SU-DHL-6 (cell line): ENCODE measurements around the gene RFK.

Experiments used
- H2AFZ ChIP-seq: fragments of 200-600 bp; sonication (generic); 2 replicates; pipeline ENCODE4 v1.6.1; 2014; ENCODE audit warnings: low read depth, mild to moderate bottlenecking, moderate library complexity, mixed read lengths, antibody characterized with exemption, low read length; ENCODE audit not compliant: severe bottlenecking
- H3F3A ChIP-seq: fragments of 200-600 bp; shearing (Covaris generic); 2 replicates; pipeline ENCODE4 v1.6.0; 2016; ENCODE audit warnings: antibody characterized with exemption, mild to moderate bottlenecking; ENCODE audit not compliant: insufficient read depth
- H3K27ac ChIP-seq: fragments of 200-600 bp; sonication (generic); 2 replicates; pipeline ENCODE4 v1.5.1; 2016; ENCODE audit warnings: low read depth, mild to moderate bottlenecking, low read length, moderate library complexity, mixed read lengths
- H3K27me3 ChIP-seq: fragments of 200-600 bp; sonication (generic), shearing (Covaris generic); 2 replicates; pipeline ENCODE4 v1.6.0; 2014; ENCODE audit warnings: mild to moderate bottlenecking, low read length
- H3K36me3 ChIP-seq: fragments of 200-600 bp; sonication (generic); 2 replicates; pipeline ENCODE4 v1.6.1; 2014; ENCODE audit warnings: mild to moderate bottlenecking, low read length, mixed read lengths
- H3K4me2 ChIP-seq: fragments of 300-600, 200-600 bp; shearing (Covaris generic), sonication (generic); 2 replicates; pipeline ENCODE4 v1.6.0; 2014; ENCODE audit warnings: low read length, low read depth, mild to moderate bottlenecking; ENCODE audit not compliant: poor library complexity, severe bottlenecking
- H3K4me3 ChIP-seq: fragments of 200-600 bp; sonication (generic); 2 replicates; pipeline ENCODE4 v1.5.1; 2014; ENCODE audit warnings: antibody characterized with exemption, low read length, mild to moderate bottlenecking, mixed read lengths; ENCODE audit not compliant: insufficient read depth, poor library complexity, severe bottlenecking
- H3K79me2 ChIP-seq: fragments of 200-600 bp; sonication (generic); 2 replicates; pipeline ENCODE4 v1.6.1; 2014; ENCODE audit warnings: mild to moderate bottlenecking, low read length, moderate library complexity; ENCODE audit not compliant: insufficient read depth
- H3K9ac ChIP-seq: fragments of 200-600 bp; sonication (generic); 2 replicates; pipeline ENCODE4 v1.7.0; 2014; ENCODE audit warnings: mild to moderate bottlenecking, low read length
- H3K9me2 ChIP-seq: fragments of 200-600 bp; sonication (generic); replicated peaks from 2 replicates; pipeline ENCODE4 v1.6.1; 2014; ENCODE audit warnings: low read length; ENCODE audit not compliant: insufficient read depth
- H3K9me3 ChIP-seq: fragments of 200-600 bp; sonication (generic); 2 replicates; pipeline ENCODE4 v1.6.1; 2014; ENCODE audit warnings: low read length, mixed read lengths; ENCODE audit not compliant: insufficient read depth
- H4K20me1 ChIP-seq: fragments of 200-600 bp; sonication (generic); 2 replicates; pipeline ENCODE4 v1.6.1; 2014; ENCODE audit warnings: low read depth, mild to moderate bottlenecking, antibody characterized with exemption, low read length, moderate library complexity, mixed read lengths
- EZH2phosphoT487 ChIP-seq: fragments of 200-600 bp; sonication (generic), shearing (Covaris generic); conservative IDR thresholded peaks from 2 replicates; pipeline ENCODE4 v1.6.1; 2018; ENCODE audit warnings: mild to moderate bottlenecking, antibody characterized with exemption, low read length, moderate library complexity, mixed read lengths
- TF ChIP-seq, protein P1 (sequence below): fragments of 200-600 bp; sonication (generic); IDR thresholded peaks from one replicate; pipeline ENCODE4 v1.5.1; 2017; ENCODE audit warnings: antibody characterized with exemption, mild to moderate bottlenecking, low read length, moderate library complexity; ENCODE audit not compliant: insufficient read depth, poor library complexity, severe bottlenecking

RFK gene

DNA sequence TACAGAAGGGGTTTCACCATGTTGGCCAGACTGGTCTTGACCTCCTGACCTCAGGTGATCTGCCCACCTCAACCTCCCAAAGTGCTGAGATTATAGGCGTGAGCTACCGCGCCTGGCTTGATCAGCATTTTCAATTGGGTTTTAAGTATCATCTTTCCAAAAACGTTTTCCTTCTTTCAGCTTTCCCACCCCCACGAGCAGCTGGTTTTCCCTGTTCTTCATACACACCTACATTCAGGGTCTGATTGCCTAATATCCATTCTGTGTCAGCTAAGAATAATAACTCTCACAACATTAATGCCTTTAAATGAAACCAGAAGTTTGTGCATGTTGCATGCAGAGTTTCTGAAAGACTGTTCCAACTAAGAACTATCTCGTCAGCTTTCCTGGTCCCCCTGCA lies 38.3 kb downstream of the RFK start:
- no peak overlapping the region for H3K9ac ChIP-seq
- H4K20me1 ChIP-seq, result no peaks in the 10 kb centered on the region
- no peak overlapping the region for H3K4me3 ChIP-seq
- H3K79me2 ChIP-seq, result no peaks in the 10 kb centered on the region
- H3K27me3 ChIP-seq, result peaks cover 3% of the 10 kb centered on the region; the same call in 1 of the 2 replicates
- TF ChIP-seq, protein P1, sequence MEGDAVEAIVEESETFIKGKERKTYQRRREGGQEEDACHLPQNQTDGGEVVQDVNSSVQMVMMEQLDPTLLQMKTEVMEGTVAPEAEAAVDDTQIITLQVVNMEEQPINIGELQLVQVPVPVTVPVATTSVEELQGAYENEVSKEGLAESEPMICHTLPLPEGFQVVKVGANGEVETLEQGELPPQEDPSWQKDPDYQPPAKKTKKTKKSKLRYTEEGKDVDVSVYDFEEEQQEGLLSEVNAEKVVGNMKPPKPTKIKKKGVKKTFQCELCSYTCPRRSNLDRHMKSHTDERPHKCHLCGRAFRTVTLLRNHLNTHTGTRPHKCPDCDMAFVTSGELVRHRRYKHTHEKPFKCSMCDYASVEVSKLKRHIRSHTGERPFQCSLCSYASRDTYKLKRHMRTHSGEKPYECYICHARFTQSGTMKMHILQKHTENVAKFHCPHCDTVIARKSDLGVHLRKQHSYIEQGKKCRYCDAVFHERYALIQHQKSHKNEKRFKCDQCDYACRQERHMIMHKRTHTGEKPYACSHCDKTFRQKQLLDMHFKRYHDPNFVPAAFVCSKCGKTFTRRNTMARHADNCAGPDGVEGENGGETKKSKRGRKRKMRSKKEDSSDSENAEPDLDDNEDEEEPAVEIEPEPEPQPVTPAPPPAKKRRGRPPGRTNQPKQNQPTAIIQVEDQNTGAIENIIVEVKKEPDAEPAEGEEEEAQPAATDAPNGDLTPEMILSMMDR, result no peak
- no peak for TF ChIP-seq EZH2phosphoT487
- no peaks in the 10 kb centered on the region for H3K9me3 ChIP-seq
- H3K4me2 ChIP-seq, result no peak overlapping the region
- no peaks in the 10 kb centered on the region for H3F3A ChIP-seq
- no peaks in the 10 kb centered on the region for H3K36me3 ChIP-seq
- H3K9me2 ChIP-seq, result no peaks in the 10 kb centered on the region
- no peak overlapping the region for H2AFZ ChIP-seq
- H3K27ac ChIP-seq, result no peak overlapping the region

GRCh38 chr9:76354221-76354620 lies 40.0 kb downstream of the RFK start:
- TF ChIP-seq EZH2phosphoT487, result no peak
- TF ChIP-seq, protein P1, result no peak
- Histone ChIP-seq H3K4me3 (no peak overlapping the region), H3K9me2 (no peaks in the 10 kb centered on the region), H3K4me2 (no peak overlapping the region), H3K9ac (no peak overlapping the region), H3K36me3 (no peaks in the 10 kb centered on the region), H2AFZ (no peak overlapping the region), H3K27ac (no peak overlapping the region), H3F3A (no peaks in the 10 kb centered on the region), H4K20me1 (no peaks in the 10 kb centered on the region), H3K27me3 (no peaks in the 10 kb centered on the region), H3K79me2 (no peaks in the 10 kb centered on the region), H3K9me3 (no peaks in the 10 kb centered on the region)

DNA sequence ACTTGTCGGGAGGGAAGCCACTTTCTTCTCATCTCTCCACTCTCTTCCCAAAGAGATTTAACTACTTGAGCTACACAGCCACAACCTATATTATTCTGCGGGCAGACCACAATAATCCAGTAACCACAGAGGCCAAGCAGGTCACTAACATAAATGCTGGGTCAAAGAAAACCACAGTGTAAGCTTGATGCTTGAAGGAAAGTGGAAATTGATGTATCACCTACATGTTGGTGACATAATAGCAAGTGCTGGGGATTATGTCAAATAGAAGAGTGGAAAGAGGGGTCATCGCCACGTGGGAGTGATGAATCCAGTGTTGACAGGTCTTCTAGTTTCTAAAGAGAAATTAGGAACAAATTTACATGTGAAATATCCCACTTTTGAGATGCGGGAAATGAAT lies 40.9 kb downstream of the RFK start:
- no peak overlapping the region for H3K9ac ChIP-seq
- no peaks in the 10 kb centered on the region for H3K27me3 ChIP-seq
- no peaks in the 10 kb centered on the region for H3K9me3 ChIP-seq
- H3K4me3 ChIP-seq, result no peak overlapping the region
- no peaks in the 10 kb centered on the region for H3K36me3 ChIP-seq
- H3K79me2 ChIP-seq, result no peaks in the 10 kb centered on the region
- no peaks in the 10 kb centered on the region for H3K9me2 ChIP-seq
- no peaks in the 10 kb centered on the region for H3F3A ChIP-seq
- no peak overlapping the region for H3K4me2 ChIP-seq
- H3K27ac ChIP-seq, result no peak overlapping the region
- TF ChIP-seq, protein P1, result no peak
- TF ChIP-seq EZH2phosphoT487, result no peak
- no peak overlapping the region for H2AFZ ChIP-seq
- no peaks in the 10 kb centered on the region for H4K20me1 ChIP-seq
